Measurements from ENCODE around the gene USP49. TPM values are rescaled to one million over a fixed set of nuclear protein-coding genes. Genes with fewer than 3 reads are reported as not detected.

Gene USP49
- total RNA-seq, 4 donors from 2014 or later = 2.9 to 17.1 (median 4.1) TPM

GRCh38 chr6:41937472-41937860 lies 42.3 kb upstream of the USP49 start:
- Histone ChIP-seq H3K4me1 (peaks cover 59% of the 10 kb centered on the region), H3K9me3 (no peaks in the 10 kb centered on the region), H3K4me3 (no peak overlapping the region), H3K36me3 (peaks cover 35% of the 10 kb centered on the region), H3K27ac (no peak overlapping the region), H3K27me3 (no peaks in the 10 kb centered on the region)
- DNase-seq (ENCODE audit: low spot score in 2 of 2) = no peak
- WGBS = 44% methylated on average over 1 of the region's 2 CpGs
- no peak for TF ChIP-seq POLR2AphosphoS5 (IDR thresholded peaks at IDR 0.05)
- no peak for TF ChIP-seq POLR2A (IDR thresholded peaks at IDR 0.05)
- TF ChIP-seq CTCF (IDR thresholded peaks at IDR 0.05) = no peak
- TF ChIP-seq EP300 (IDR thresholded peaks at IDR 0.05) = no peak

GRCh38 chr6:41936073-41936837 lies 41.1 kb upstream of the USP49 start:
- TF ChIP-seq EP300 (IDR thresholded peaks at IDR 0.05) (no peak), CTCF (IDR thresholded peaks at IDR 0.05) (peak; percentile 34 to 84)
- peak in 1 of 2 donors; percentile 68 for DNase-seq (ENCODE audit: low spot score in 2 of 2)
- peaks cover 47% of the 10 kb centered on the region for H3K36me3 ChIP-seq

GRCh38 chr6:41935685-41936072 lies 40.5 kb upstream of the USP49 start:
- Histone ChIP-seq H3K36me3 (peaks cover 53% of the 10 kb centered on the region), H3K4me1 (peaks cover 48% of the 10 kb centered on the region), H3K27ac (no peak overlapping the region), H3K4me3 (no peak overlapping the region), H3K9me3 (no peaks in the 10 kb centered on the region), H3K27me3 (no peaks in the 10 kb centered on the region)
- DNase-seq (ENCODE audit: low spot score in 2 of 2) = no peak
- 73% methylated on average over 4 of the region's 8 CpGs for WGBS
- no peak for TF ChIP-seq CTCF (IDR thresholded peaks at IDR 0.05)
- TF ChIP-seq POLR2A (IDR thresholded peaks at IDR 0.05) = no peak

More at GRCh38 chr6:41936073-41936837, 41.1 kb upstream of the USP49 start:
- Histone ChIP-seq H3K4me3 (no peak overlapping the region), H3K4me1 (peaks cover 52% of the 10 kb centered on the region), H3K27ac (no peak overlapping the region), H3K9me3 (no peaks in the 10 kb centered on the region), H3K27me3 (no peaks in the 10 kb centered on the region)
- 21% methylated on average over 8 of the region's 10 CpGs for WGBS

- WGBS = 60% methylated on average over 1 of the region's 1 CpG
- Histone ChIP-seq H3K9me3 (no peaks in the 10 kb centered on the region), H3K4me1 (peaks cover 43% of the 10 kb centered on the region), H3K27ac (no peak overlapping the region), H3K36me3 (peaks cover 58% of the 10 kb centered on the region), H3K4me3 (no peak overlapping the region), H3K27me3 (no peaks in the 10 kb centered on the region)
- DNase-seq (ENCODE audit: low spot score in 2 of 2) = no peak
- TF ChIP-seq EP300 (IDR thresholded peaks at IDR 0.05) = no peak
- TF ChIP-seq POLR2A (IDR thresholded peaks at IDR 0.05) = no peak
- no peak for TF ChIP-seq CTCF (IDR thresholded peaks at IDR 0.05)
- no peak for TF ChIP-seq POLR2AphosphoS5 (IDR thresholded peaks at IDR 0.05)
Observed at GRCh38 chr6:41935193-41935574, 40.0 kb upstream of the USP49 start.

- WGBS = 74% methylated on average over 7 of the region's 7 CpGs
Observed at GRCh38 chr6:41934278-41935192, 39.4 kb upstream of the USP49 start.

More at GRCh38 chr6:41934278-41935192, 39.4 kb upstream of the USP49 start:
- Histone ChIP-seq H3K4me1 (peaks cover 37% of the 10 kb centered on the region), H3K4me3 (no peak overlapping the region), H3K27ac (no peak overlapping the region), H3K9me3 (no peaks in the 10 kb centered on the region), H3K27me3 (no peaks in the 10 kb centered on the region), H3K36me3 (peaks cover 64% of the 10 kb centered on the region)
- no peak for DNase-seq (ENCODE audit: low spot score in 2 of 2)
- TF ChIP-seq CTCF (IDR thresholded peaks at IDR 0.05) (no peak), EP300 (IDR thresholded peaks at IDR 0.05) (no peak), POLR2AphosphoS5 (IDR thresholded peaks at IDR 0.05) (no peak), POLR2A (IDR thresholded peaks at IDR 0.05) (no peak)
